PC-3 (cell line): ENCODE measurements around the gene FOXN3.

ENCODE experiments used
- EZH2 ChIP-seq: fragments of 300-600 bp; sonication (generic); IDR thresholded peaks from one replicate; pipeline ENCODE4 v1.6.1; 2017; ENCODE audit warnings: antibody characterized with exemption, mild to moderate bottlenecking, low read length; ENCODE audit not compliant: unreplicated experiment
- EZH2phosphoT487 ChIP-seq: fragments of 300-600 bp; sonication (generic); IDR thresholded peaks from 2 replicates; pipeline ENCODE4 v1.6.1; 2018; ENCODE audit warnings: mild to moderate bottlenecking, antibody characterized with exemption, low read length, borderline replicate concordance
- TF ChIP-seq, protein P1 (sequence below): fragments of 300-600 bp; sonication (generic); conservative IDR thresholded peaks from 2 replicates; pipeline ENCODE4 v1.5.1; 2017; ENCODE audit warnings: antibody characterized with exemption, low read depth, mild to moderate bottlenecking, low read length

DNA sequence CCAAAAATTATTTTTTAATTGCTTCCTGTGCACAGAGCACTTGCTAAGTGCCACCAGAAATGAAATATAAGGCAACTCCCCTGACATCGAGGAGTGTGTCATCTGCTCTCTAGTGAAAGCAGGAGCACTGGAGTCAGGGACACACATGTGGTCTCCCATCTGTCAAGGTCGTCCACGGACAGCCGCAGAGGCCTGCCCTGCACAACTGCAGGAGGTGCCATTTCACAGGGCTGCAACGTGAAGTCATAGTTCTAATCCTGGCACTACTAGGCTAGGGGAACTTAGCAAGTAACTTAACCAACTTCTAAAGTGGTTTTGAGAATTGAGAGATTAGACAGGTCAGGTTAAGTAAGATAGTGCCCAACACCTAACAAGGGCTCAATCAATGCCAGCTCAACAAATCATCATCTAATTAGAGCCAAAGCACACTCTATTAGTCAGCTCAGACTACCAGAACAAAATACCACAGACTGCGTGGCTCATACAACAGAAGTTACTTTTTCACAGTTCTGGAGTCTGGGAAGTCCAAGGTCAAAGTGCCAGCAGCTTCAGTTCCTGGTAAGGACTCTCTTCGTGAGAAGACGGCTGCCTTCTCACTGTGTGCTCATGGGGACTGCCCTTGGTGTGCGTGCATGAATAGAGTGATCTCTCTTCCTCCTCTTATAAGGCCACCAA lies 30.7 kb downstream of the FOXN3 start:
- TF ChIP-seq, protein P1, sequence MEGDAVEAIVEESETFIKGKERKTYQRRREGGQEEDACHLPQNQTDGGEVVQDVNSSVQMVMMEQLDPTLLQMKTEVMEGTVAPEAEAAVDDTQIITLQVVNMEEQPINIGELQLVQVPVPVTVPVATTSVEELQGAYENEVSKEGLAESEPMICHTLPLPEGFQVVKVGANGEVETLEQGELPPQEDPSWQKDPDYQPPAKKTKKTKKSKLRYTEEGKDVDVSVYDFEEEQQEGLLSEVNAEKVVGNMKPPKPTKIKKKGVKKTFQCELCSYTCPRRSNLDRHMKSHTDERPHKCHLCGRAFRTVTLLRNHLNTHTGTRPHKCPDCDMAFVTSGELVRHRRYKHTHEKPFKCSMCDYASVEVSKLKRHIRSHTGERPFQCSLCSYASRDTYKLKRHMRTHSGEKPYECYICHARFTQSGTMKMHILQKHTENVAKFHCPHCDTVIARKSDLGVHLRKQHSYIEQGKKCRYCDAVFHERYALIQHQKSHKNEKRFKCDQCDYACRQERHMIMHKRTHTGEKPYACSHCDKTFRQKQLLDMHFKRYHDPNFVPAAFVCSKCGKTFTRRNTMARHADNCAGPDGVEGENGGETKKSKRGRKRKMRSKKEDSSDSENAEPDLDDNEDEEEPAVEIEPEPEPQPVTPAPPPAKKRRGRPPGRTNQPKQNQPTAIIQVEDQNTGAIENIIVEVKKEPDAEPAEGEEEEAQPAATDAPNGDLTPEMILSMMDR, result no peak
- no peak for TF ChIP-seq EZH2
- TF ChIP-seq EZH2phosphoT487, result no peak
